Superior temporal gyrus (tissue), 1 donor: ENCODE measurements around the gene EXOC4.

Source experiments
- DNase-seq: peaks from one replicate; pipeline ENCODE4 v3.0.0-alpha.2; 2016; ENCODE audit errors: extremely low spot score

EXOC4 gene

DNA sequence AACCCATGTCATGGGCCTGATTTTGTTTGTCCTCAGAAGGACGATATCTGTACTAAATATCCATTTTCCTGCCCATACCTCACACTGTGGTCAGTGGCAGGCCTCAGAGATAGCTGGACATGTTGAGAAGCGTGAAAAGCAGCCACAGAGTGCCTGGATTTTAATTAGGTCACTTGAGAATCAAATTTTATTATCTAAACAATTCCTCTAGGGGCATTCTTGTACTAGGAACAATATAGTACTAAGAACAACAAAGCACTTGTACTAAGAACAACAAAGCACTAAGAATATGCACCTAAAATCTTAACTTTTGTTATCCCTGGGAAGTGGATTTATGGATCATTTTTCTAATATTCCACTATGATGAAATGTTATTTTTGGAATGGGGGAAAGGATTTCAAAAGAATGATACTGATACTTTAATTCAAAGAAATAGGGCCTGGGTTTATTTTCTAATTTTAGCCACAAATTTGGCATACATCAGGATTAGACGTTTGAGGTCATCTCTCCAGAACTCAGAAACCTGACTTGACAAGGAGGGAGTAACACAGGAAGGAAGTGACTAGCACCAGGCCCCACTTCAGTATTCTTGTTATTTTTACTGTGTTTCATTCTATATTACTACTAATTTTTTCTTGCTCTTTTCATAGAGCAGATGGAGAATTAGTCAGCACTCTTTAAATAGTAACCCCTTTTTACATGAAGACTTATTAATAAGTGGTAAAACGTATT is 112.2 kb downstream of the EXOC4 start:
- no peak for DNase-seq

DNA sequence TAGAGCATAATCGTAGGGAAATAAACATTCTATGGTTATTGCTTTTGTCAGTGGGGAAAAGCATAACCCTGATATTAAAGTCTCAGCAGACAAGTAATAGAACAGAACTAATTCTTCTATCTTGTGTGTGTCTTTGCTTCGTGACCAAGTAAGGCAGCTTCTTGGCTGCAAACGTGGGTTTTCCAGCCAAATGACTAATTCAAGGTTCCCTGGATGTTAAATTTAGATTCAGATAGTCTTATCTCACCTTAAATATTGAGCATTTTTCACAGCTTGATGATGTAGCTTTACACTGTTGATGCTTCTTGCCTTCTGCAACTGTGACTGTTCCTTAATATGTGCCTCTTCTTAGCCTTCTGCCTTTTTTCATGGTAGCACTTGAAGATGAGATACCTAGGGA is 113.0 kb downstream of the EXOC4 start:
- peak; percentile 58 for DNase-seq

DNA sequence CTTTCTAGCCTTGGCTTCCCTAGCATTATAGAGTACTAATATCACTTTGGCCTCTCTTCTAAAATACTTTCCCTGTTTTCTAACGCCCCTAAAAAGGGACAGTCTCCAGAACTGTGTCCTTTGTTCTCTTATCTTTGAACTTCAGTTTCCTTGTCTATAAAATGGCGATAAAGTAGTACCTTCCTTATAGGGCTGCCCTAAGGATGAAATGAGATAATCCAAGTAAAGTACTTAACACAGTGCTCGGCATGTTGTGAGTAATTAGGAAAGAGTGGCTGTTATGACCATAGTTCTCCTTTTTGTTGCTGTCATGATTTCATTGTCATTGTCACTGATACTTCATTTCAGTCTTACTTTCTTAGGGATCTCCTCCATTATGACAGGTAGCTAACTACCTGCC is 114.7 kb downstream of the EXOC4 start:
- no peak for DNase-seq

DNA sequence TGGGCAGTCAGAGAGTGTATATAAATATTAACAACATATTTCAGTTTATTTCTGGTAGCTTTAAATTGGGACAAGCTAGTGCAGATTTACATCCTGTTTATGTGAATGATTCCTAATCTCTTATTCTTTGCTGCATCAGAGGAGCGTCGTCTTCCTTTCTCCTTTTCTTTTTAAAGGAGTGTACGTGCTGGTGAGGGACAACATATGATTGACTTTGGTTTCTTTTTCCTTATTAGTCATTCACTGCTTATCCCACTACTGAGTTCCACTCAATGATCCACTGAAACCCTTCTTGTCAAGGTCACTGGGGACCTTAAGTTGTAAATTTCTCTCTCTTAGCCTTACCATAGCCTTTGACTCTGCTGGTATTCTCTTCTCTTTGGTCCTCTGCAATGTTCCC is 116.3 kb downstream of the EXOC4 start:
- no peak for DNase-seq

DNA sequence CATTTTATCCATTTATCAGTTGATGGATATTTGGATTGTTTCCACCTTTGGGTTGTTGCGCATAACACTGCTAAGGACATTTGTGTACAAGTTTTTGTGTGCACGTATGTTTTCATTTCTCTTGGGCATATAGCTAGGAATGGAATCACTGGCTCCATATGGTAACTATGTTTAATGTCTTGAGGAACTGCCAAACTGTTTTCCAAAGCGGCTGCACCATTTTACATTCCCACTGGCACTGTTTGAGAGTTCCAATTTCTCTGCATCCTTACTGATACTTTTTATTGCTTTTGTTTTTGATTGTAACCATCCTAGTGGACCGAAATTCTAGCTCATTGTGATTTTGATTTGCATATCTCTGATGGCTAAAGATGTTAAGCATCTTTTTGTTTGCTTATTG is 118.7 kb downstream of the EXOC4 start:
- DNase-seq = no peak

- DNase-seq = no peak
Measured at GRCh38 chr7:133372337-133372736, 119.5 kb downstream of the EXOC4 start.

GRCh38 chr7:133376514-133376913 is 123.6 kb downstream of the EXOC4 start:
- DNase-seq = no peak

GRCh38 chr7:133381965-133382364 is 129.1 kb downstream of the EXOC4 start:
- DNase-seq = no peak

GRCh38 chr7:133382775-133383559 is 130.1 kb downstream of the EXOC4 start:
- no peak for DNase-seq

GRCh38 chr7:133386205-133386604 is 133.3 kb downstream of the EXOC4 start:
- DNase-seq = no peak

DNA sequence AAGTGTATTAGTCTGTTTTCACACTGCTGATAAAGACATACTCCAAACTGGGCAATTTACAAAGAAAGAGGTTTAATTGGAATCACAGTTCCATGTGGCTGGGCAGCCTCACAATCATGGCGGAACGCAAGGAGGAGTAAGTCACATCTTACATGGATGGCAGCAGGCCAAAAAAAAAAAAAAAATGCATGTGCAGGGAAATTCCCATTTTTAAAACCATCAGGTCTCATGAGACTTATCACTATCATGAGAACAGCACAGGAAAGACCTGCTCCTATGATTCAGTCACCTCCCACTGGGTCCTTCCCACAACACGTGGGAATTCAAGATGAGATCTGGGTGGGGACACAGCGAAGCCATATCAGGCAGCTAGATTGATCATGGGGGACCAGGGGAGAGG is 136.8 kb downstream of the EXOC4 start:
- no peak for DNase-seq

GRCh38 chr7:133391206-133391605 is 138.3 kb downstream of the EXOC4 start:
- DNase-seq = peak; percentile 57

DNA sequence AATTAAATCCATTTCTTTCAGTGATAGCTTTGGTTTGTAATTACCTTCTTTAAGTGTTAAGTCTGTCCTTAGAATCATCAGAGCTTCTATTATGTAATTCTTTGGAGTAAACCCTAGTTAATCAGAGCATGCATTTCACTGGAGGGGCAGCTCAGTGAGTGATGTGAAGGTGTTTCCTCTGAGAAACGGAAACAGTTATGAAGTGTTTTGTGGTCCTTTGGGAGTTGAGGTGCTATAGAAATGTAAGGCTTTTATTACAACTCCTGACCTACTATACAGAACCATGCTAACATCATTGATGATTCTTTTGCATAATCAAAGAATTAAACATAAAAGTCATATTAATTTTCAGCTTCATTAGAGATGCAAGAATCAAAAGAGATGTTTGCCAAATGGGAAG is 141.5 kb downstream of the EXOC4 start:
- DNase-seq = no peak

- no peak for DNase-seq
Measured at GRCh38 chr7:133395551-133395950, 142.7 kb downstream of the EXOC4 start.

DNA sequence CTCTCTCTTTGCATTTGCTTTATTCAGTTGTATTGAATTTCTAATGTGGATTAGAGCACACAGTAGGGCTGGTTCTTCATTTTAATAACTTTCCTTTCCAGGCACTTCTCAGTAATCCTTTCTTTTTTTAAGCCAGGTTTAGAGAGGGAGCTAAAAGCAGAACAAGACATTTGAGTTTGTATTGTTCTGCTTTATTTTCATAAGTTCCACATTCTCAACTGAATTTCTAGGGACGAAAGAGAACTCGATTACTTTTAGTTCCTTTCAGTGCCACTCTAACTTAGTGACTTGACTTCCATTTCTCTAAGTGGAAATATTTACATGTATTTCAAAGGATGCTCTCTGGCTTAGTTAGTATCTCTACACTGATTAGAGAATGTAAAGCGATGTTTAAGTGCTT is 145.6 kb downstream of the EXOC4 start:
- DNase-seq = no peak

DNA sequence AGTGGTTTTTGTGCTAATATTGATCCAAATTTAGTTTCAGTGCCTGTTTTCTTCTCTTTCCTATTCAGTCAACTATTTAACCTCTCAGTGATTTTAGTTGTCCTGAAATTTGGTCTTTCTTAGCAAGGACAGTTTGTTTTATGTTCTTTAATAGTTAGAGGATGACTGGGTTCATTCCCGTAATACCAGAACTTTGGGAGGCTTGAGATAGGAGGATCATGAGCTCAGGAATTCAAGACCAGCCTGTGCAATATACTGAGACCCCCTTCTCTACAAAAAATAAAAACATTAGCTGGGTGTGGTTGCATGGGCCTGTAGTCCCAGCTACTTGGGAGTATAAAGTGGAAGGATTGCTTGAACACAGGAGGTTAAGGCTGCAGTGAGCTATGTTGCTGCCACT is 148.3 kb downstream of the EXOC4 start:
- DNase-seq = no peak

- no peak for DNase-seq
Measured at GRCh38 chr7:133408212-133408611, 155.3 kb downstream of the EXOC4 start.

GRCh38 chr7:133409421-133409820 is 156.5 kb downstream of the EXOC4 start:
- DNase-seq = no peak

DNA sequence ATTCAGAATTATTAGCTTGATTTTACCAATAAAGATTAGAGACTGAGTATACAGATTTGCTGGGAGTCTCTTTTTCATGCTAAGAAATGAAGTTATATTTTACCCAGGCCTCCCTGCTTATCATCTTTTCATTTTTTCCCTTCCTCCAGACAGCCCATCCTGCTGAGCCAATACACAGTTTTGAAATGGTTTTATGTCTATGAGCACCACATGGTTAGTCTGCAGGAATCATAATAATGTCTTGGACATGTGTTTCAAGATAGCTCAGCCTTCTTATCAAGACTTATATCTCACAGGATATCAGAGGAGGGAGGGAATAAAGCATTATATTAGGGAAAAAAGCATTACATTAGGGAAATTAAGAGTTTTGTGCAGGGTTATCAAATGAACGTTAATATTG is 157.1 kb downstream of the EXOC4 start:
- no peak for DNase-seq

- no peak for DNase-seq
Measured at GRCh38 chr7:133411395-133411794, 158.5 kb downstream of the EXOC4 start.

GRCh38 chr7:133412942-133413341 is 160.1 kb downstream of the EXOC4 start:
- DNase-seq = peak; percentile 47

DNA sequence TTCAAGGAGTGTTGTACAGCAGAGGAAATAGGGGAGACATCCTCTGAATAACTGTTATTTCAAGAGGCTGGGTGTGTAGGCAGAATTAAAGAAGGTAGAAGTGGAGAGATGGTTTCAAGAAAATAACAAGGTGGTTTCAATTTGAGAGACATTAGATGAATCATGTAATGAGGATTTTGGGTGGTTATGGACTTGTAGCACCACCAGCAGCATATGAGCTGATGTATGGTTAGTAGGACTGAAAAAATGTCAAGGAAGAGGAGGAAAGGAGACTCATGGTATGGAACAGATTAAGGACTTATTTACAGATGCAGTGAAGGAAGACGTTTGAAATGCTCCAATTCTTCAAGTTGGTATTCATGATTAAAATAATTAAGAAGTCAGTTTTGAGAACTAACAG is 166.2 kb downstream of the EXOC4 start:
- DNase-seq = no peak

- no peak for DNase-seq
Measured at GRCh38 chr7:133423618-133424017, 170.7 kb downstream of the EXOC4 start.
